H1 (cell line): ENCODE data around the gene HMCES. TPM values are rescaled to one million over a fixed set of nuclear protein-coding genes. Genes with fewer than 3 reads are reported as not detected.

Source experiments
- KDM5A ChIP-seq: fragments of 200-600 bp; IDR thresholded peaks from 2 replicates; pipeline ENCODE4 v1.7.1; 2012; ENCODE audit warnings: mild to moderate bottlenecking, low read length, inconsistent platforms, mixed read lengths
- RNF2 ChIP-seq: fragments of 200-900, 300-1000 bp; sonication (generic); IDR thresholded peaks from 2 replicates; pipeline ENCODE4 v1.7.1; 2016; ENCODE audit warnings: borderline replicate concordance, low read depth, mild to moderate bottlenecking, antibody characterized with exemption, low read length; ENCODE audit not compliant: poor library complexity, severe bottlenecking; ENCODE audit errors: missing control alignments
- SIN3A ChIP-seq, 2 experiments: IDR thresholded peaks in 1 of 2; conservative IDR thresholded peaks in 1 of 2; 2 replicates each; pipeline ENCODE4 v1.6.1; 2011 to 2012; ENCODE audit warnings: low read length in 2 of 2, improper control_type of control experiment in 1 of 2, low read depth in 1 of 2, mild to moderate bottlenecking in 1 of 2
- SIRT6 ChIP-seq: IDR thresholded peaks from one replicate; pipeline ENCODE4 v1.7.1; 2012; ENCODE audit warnings: low read length, inconsistent platforms
- TAF7 ChIP-seq: optimal IDR thresholded peaks from 2 replicates; pipeline ENCODE3; 2011; ENCODE audit warnings: low read depth, mild to moderate bottlenecking, inconsistent platforms, low read length, moderate library complexity, borderline replicate concordance
- polyA plus RNA-seq, 7 experiments: library from polyadenylated mRNA; depleted of rRNA in 3 of 7; stranded (reverse) in 5 of 7; unstranded in 2 of 7; fragments of >200 nt in 5 of 7; fragments of 200-250 nt in 2 of 7; gene quantifications; 1 replicate in 5 of 7; 2 replicates in 1 of 7; 4 replicates in 1 of 7; pipeline versions ENCODE4 v1.2.1 to v1.2.3, GENCODE V29; 2011 to 2013; ENCODE audit warnings: missing spikeins in 2 of 7, mixed read lengths in 2 of 7
- total RNA-seq: library from RNA; stranded (reverse); fragmentation: NEBNext Ultra II Directional; extraction: Animal tissue kit (Norgen Biotek cat#: 25700); gene quantifications from 2 replicates; pipeline ENCODE4 v1.2.1, GENCODE V29; 2021

Gene HMCES
- total and polyA plus RNA-seq, 2 of the 8 experiments (the other 6 are each of a cell fraction or from before 2014, with no cell fraction given): 27.6 to 49.5 TPM

GRCh38 chr3:129352650-129353588 lies 74.2 kb downstream of the HMCES start (continued):
- TF ChIP-seq RNF2 (no peak), TAF7 (no peak), SIN3A (conservative IDR thresholded peaks at IDR 0.05 in 1 of 2, IDR thresholded peaks at IDR 0.05 in 1 of 2; ENCODE audit: low read depth in 1 of 2, low read length in 2 of 2) (no peak), KDM5A (no peak), SIRT6 (no peak)
